Adrenal gland (tissue), 5 donors: ENCODE results near the gene CENPP.

ENCODE experiments used
- CTCF ChIP-seq, 6 experiments: fragments of 450-650 bp in 4 of 6; fragments of 200-600 bp in 2 of 6; sonication (generic) in 1 of 6; IDR thresholded peaks; 1 replicate in 5 of 6; 2 replicates in 1 of 6; pipeline versions ENCODE4 v1.5.1 to v1.8.0; 2016 to 2021; ENCODE audit warnings: antibody characterized with exemption in 6 of 6, mild to moderate bottlenecking in 2 of 6, moderate library complexity in 1 of 6
- POLR2A ChIP-seq, 2 donors: fragments of 450-650 bp; IDR thresholded peaks; one replicate each; pipeline ENCODE4 v1.6.1; 2017; ENCODE audit warnings: antibody characterized with exemption in 2 of 2, mild to moderate bottlenecking in 2 of 2, moderate library complexity in 1 of 2
- donor health status: DM: no; HTN: no; CAD: no.

- TF ChIP-seq POLR2A (IDR thresholded peaks at IDR 0.05) (no peak), CTCF (IDR thresholded peaks at IDR 0.05) (no peak)
Observed at GRCh38 chr9:92595930-92596329, 270.2 kb downstream of the CENPP start.
